Measurements from ENCODE around the gene EMILIN3. TPM values are rescaled to one million over a fixed set of nuclear protein-coding genes. Genes with fewer than 3 reads are reported as not detected.

Gene EMILIN3
- total and polyA plus RNA-seq, 12 donors, result 0.42 to 4.1 (median 1.7) TPM

- TF ChIP-seq POLR2A (IDR thresholded peaks at IDR 0.05), result no peak
- TF ChIP-seq CTCF (IDR thresholded peaks at IDR 0.05), result peak in 1 of 6 experiments; percentile 3
- Histone ChIP-seq H3K9me3 (replicated peaks in 1 of 3) (no peaks in the 10 kb centered on the region), H3K4me3 (no peak overlapping the region), H3K36me3 (replicated peaks in 1 of 2) (no peaks in the 10 kb centered on the region), H3K27me3 (no peaks in the 10 kb centered on the region), H3K27ac (peak overlapping the region in 2 of 5 donors; percentile 60 to 64), H3K4me1 (replicated peaks in 1 of 2) (peaks cover 4 to 7% of the 10 kb centered on the region in 2 donors)
- intact Hi-C loops (cut with DNase I), result loop anchor here (5.0 to 10.0 kb wide), 3 partner anchors 90 to 162 kb away; no protein-coding TSS in a partner anchor
- DNase-seq, result peak in 2 of 7 donors; percentile 29 to 32
- 68 to 86% (median 79%) methylated on average over 15 of the region's 15 CpGs for WGBS, 4 donors
Observed at GRCh38 chr20:41334443-41335421, 31.9 kb downstream of the EMILIN3 start.

- Histone ChIP-seq H3K27ac (peak overlapping the region in 2 of 5 donors; percentile 60 to 64), H3K9me3 (replicated peaks in 1 of 3) (no peaks in the 10 kb centered on the region), H3K36me3 (replicated peaks in 1 of 2) (no peaks in the 10 kb centered on the region), H3K4me3 (no peak overlapping the region), H3K27me3 (no peaks in the 10 kb centered on the region), H3K4me1 (replicated peaks in 1 of 2) (peaks cover 8 to 11% of the 10 kb centered on the region in 2 donors)
- intact Hi-C loops (cut with DNase I), result loop anchor here in 1 of 2 donors (10.0 kb wide), 1 partner anchor 89 kb away; no protein-coding TSS in a partner anchor
- DNase-seq, result no peak
- TF ChIP-seq POLR2A (IDR thresholded peaks at IDR 0.05), result no peak
- TF ChIP-seq CTCF (IDR thresholded peaks at IDR 0.05), result no peak
- 82 to 100% (median 96%) methylated on average over 2 of the region's 2 CpGs for WGBS, 4 donors
Observed at GRCh38 chr20:41334036-41334435, 32.6 kb downstream of the EMILIN3 start.

DNA sequence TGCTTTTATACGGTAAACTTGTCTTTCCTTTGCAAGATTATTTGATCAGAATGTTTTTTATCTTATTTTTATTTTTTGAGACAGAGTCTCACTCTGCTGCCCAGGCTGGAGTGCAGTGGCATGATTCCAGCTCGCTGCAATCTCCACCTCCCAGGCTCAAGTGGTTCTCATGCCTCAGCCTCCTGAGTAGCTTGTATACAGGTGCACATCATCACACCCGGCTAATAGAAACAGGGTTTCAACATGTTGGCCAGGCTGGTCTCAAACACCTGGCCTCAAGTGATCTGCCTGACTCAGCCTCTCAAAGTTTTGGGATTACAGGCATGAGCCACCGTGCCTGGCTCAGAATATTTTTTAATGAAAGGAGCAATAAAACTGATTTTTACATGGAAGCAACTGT is 34.9 kb downstream of the EMILIN3 start:
- no peak for TF ChIP-seq POLR2A (IDR thresholded peaks at IDR 0.05)
- no peak for TF ChIP-seq CTCF (IDR thresholded peaks at IDR 0.05)
- 90 to 96% (median 93%) methylated on average over 3 to 4 of the region's 4 CpGs for WGBS, 4 donors
- intact Hi-C loops (cut with DNase I), result loop anchor here in 1 of 2 donors (10.0 kb wide), 1 partner anchor 87 kb away; no protein-coding TSS in a partner anchor
- no peaks in the 10 kb centered on the region for H3K36me3 ChIP-seq (replicated peaks in 1 of 2)
- H3K27ac ChIP-seq, result no peak overlapping the region
- no peak overlapping the region for H3K4me3 ChIP-seq
- peaks cover 14 to 18% of the 10 kb centered on the region in 2 donors for H3K4me1 ChIP-seq (replicated peaks in 1 of 2)
- no peak for DNase-seq
- H3K9me3 ChIP-seq (replicated peaks in 1 of 3), result no peaks in the 10 kb centered on the region
- H3K27me3 ChIP-seq, result no peaks in the 10 kb centered on the region

DNA sequence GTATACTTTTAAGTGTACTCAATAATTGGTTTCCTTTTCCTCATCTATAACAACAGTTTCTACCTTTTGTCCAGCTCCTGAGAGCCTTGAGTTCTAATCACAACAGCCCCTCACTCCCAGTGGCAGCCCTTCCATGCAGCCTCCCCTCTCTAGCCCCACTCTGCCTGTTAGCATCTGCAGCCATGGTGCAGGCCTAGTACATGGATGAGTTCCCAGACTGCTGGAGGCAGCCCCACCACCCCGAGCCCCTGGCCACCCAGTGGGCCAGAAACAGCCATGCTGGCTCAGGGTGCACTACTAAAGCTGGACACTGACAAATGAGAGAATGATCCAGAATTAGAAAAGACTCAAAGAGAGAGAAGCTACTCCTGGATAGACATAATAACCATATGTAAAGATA is 35.7 kb downstream of the EMILIN3 start:
- no peaks in the 10 kb centered on the region for H3K9me3 ChIP-seq (replicated peaks in 1 of 3)
- no peak for TF ChIP-seq POLR2A (IDR thresholded peaks at IDR 0.05)
- TF ChIP-seq CTCF (IDR thresholded peaks at IDR 0.05), result no peak
- no peaks in the 10 kb centered on the region for H3K36me3 ChIP-seq (replicated peaks in 1 of 2)
- H3K4me3 ChIP-seq, result no peak overlapping the region
- peak in 2 of 7 donors; percentile 14 to 30 for DNase-seq
- WGBS, 4 donors, result 91 to 100% (median 97%) methylated on average over 1 of the region's 1 CpG
- H3K4me1 ChIP-seq (replicated peaks in 1 of 2), result peaks cover 14 to 18% of the 10 kb centered on the region in 2 donors
- H3K27ac ChIP-seq, result no peak overlapping the region
- intact Hi-C loops (cut with DNase I), result loop anchor here in 1 of 2 donors (10.0 kb wide), 1 partner anchor 86 kb away; no protein-coding TSS in a partner anchor
- H3K27me3 ChIP-seq, result no peaks in the 10 kb centered on the region
